CD4-positive, alpha-beta T cell (primary cell): ENCODE data around the gene NME3. TPM values are rescaled to one million over a fixed set of nuclear protein-coding genes. Genes with fewer than 3 reads are reported as not detected.
A peak's percentile ranks its signal among the peaks of the same experiment; 100 is the strongest.

Experiments used
- ATAC-seq: fragments of 200-7000 bp; cut with Tn5 transposase; one replicate; pipeline ENCODE4 v1.10.0; 2022; ENCODE audit warnings: mild to moderate bottlenecking; ENCODE audit not compliant: poor library complexity
- CTCF ChIA-PET: fragments of 350-600 bp; sonication (Branson Sonifier 250); formaldehyde crosslinking; loops from one replicate; lab custom pipeline; 2021; ENCODE audit warnings: antibody characterized with exemption, inconsistent platforms; lab: Charles Lee
- POLR2A ChIA-PET: fragments of 350-600 bp; sonication (Branson Sonifier 250); formaldehyde crosslinking; loops from one replicate; lab custom pipeline; 2021; ENCODE audit warnings: antibody characterized with exemption, inconsistent platforms; lab: Charles Lee
- DNase-seq, 14 experiments: peaks; one replicate each; pipeline ENCODE4 v3.0.0-alpha.2; 2013 to 2020; ENCODE audit warnings: mixed read lengths in 2 of 14
- H3K27ac ChIP-seq, 2 donors: one replicate each; pipeline versions ENCODE4 v1.5.1 to v1.7.0; 2013; ENCODE audit warnings: low read length in 2 of 2, low read depth in 1 of 2, mild to moderate bottlenecking in 1 of 2
- H3K27me3 ChIP-seq, 2 experiments: 1 replicate in 1 of 2; 2 replicates in 1 of 2; pipeline versions ENCODE4 v1.6.1 to v1.7.0; 2013; ENCODE audit warnings: low read length in 2 of 2, control low read depth in 1 of 2, mild to moderate bottlenecking in 1 of 2, moderate library complexity in 1 of 2; ENCODE audit not compliant: insufficient read depth in 2 of 2, control insufficient read depth in 1 of 2
- H3K36me3 ChIP-seq: one replicate; pipeline ENCODE4 v1.6.1; 2013; ENCODE audit warnings: low read length, control low read depth; ENCODE audit not compliant: insufficient read depth
- H3K4me1 ChIP-seq: one replicate; pipeline ENCODE4 v1.6.1; 2013; ENCODE audit warnings: low read length, control low read depth; ENCODE audit not compliant: insufficient read depth
- H3K4me3 ChIP-seq: one replicate; pipeline ENCODE4 v1.5.1; 2013; ENCODE audit warnings: mild to moderate bottlenecking, low read length, moderate library complexity
- H3K9me3 ChIP-seq, 2 experiments: 1 replicate in 1 of 2; 2 replicates in 1 of 2; pipeline versions ENCODE4 v1.6.1 to v1.7.0; 2013; ENCODE audit warnings: low read length in 2 of 2, mild to moderate bottlenecking in 2 of 2, control low read depth in 1 of 2, moderate library complexity in 1 of 2; ENCODE audit not compliant: control insufficient read depth in 1 of 2, insufficient read depth in 1 of 2
- H3K27ac Mint-ChIP-seq: one replicate; pipeline ENCODE4 v1.8.0; 2020; ENCODE audit warnings: mixed read lengths
- H3K27me3 Mint-ChIP-seq: one replicate; pipeline ENCODE4 v1.8.0; 2021; ENCODE audit warnings: mixed read lengths
- H3K36me3 Mint-ChIP-seq: one replicate; pipeline ENCODE4 v1.8.0; 2021; ENCODE audit warnings: low read depth, mixed read lengths
- H3K4me1 Mint-ChIP-seq: one replicate; pipeline ENCODE4 v1.8.0; 2021; ENCODE audit warnings: low read depth, mixed read lengths
- H3K4me3 Mint-ChIP-seq: one replicate; pipeline ENCODE4 v1.8.0; 2020; ENCODE audit warnings: mild to moderate bottlenecking, mixed read lengths
- H3K9me3 Mint-ChIP-seq: one replicate; pipeline ENCODE4 v1.8.0; 2020; ENCODE audit warnings: mixed read lengths
- intact Hi-C, 2 experiments: fragments of 100-400 bp; cut with DNase I in 1 of 2; cut with micrococcal nuclease in 1 of 2; formaldehyde crosslinking; loops; one replicate each; pipeline versions ENCODE4 v1.15.1 to v1.9.0; 2023 to 2025; cut with DNase I, micrococcal nuclease
- total RNA-seq, 174 experiments: library from RNA in 2 of 174; stranded (reverse) in 2 of 174; gene quantifications; one replicate each; pipeline ENCODE4 v1.2.3 and lab custom pipeline; 2021 to 2026
- TF ChIP-seq, protein P1 (sequence below): fragments of 200-600 bp; IDR thresholded peaks from one replicate; pipeline ENCODE4 v1.8.0; 2022; ENCODE audit warnings: antibody characterized with exemption, mild to moderate bottlenecking

Gene NME3
- total RNA-seq, 2 experiments from 2014 or later, result 46.2 to 54.2 TPM

DNA sequence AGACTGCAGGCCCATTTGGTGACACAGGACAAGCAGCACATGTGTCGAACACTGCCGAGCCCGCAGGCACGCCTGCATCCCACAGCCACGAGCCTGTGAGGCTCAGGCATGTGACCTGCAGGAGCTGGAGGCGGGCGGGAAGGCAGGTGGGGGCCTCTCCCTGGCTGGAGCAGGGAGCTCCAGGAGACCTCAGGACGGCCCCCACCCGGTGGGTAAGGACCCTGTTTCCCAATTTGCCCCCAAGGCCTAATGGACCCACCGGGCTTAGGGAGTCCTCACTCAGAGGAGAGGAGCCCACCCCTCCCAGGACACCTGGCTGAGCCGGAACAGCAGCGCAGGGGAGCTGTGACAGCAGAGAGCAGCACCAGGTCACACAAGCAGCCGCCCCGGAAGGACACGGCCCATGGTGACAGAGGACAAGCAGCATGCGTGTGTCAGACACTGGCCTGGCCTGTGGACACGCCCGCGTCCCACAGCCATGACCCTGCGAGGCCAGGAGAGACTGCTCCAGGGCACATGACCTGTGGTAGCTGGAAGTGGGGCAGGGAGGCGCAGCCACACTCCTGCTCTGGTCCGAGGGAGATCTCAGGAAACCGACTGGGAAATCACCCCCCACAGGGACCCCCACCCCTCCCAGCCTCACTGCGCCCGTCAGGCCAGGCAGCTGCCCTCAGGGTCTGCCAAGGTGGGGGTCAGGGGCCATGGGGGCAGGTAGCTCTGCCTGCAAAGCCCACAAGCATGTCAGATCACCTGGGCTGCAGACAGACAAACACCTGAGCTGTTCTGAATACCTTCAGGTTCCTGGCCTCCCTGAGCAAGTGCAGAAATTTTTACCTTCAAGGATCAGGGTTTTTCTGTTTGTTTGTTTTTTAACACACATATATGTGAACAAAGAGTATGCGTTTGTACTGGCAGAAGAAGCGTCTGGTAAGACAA, 8.7 kb upstream of the NME3 start:
- POLR2A ChIA-PET, result interaction anchor here (3.8 kb wide), 1 partner anchor 10 kb away, joined by 163 read pairs; the partner anchor contains the start of genes EME2, MRPS34 and NME3
- ATAC-seq (no peak), DNase-seq (peak in 1 of 14 experiments; percentile 35)
- CTCF ChIA-PET, result no interaction called here
- no peaks in the 10 kb centered on the region for H3K27me3 ChIP-seq
- H3K27ac ChIP-seq, result no peak overlapping the region
- peaks cover 33% of the 10 kb centered on the region for H3K36me3 Mint-ChIP-seq
- H3K4me3 Mint-ChIP-seq, result peak overlapping the region; percentile 87
- peaks cover 24% of the 10 kb centered on the region for H3K4me1 Mint-ChIP-seq
- no peaks in the 10 kb centered on the region for H3K27me3 Mint-ChIP-seq
- no peaks in the 10 kb centered on the region for H3K9me3 Mint-ChIP-seq
- peaks cover 43% of the 10 kb centered on the region for H3K36me3 ChIP-seq
- H3K9me3 ChIP-seq, result peaks cover 0 to 4% of the 10 kb centered on the region in 2 experiments
- no peak overlapping the region for H3K4me3 ChIP-seq
- intact Hi-C loops, result loop anchor here (5.0 to 10.0 kb wide), 4 partner anchors 162 to 1375 kb away; partner anchors contain the start of genes DECR2 (in 1 of the 2), MSRB1 (in 1 of the 2), RAB26 (in 1 of the 2) and UBE2I (in 1 of the 2)
- H3K4me1 ChIP-seq, result peaks cover 50% of the 10 kb centered on the region
- H3K27ac Mint-ChIP-seq, result no peak overlapping the region
- TF ChIP-seq, protein P1, sequence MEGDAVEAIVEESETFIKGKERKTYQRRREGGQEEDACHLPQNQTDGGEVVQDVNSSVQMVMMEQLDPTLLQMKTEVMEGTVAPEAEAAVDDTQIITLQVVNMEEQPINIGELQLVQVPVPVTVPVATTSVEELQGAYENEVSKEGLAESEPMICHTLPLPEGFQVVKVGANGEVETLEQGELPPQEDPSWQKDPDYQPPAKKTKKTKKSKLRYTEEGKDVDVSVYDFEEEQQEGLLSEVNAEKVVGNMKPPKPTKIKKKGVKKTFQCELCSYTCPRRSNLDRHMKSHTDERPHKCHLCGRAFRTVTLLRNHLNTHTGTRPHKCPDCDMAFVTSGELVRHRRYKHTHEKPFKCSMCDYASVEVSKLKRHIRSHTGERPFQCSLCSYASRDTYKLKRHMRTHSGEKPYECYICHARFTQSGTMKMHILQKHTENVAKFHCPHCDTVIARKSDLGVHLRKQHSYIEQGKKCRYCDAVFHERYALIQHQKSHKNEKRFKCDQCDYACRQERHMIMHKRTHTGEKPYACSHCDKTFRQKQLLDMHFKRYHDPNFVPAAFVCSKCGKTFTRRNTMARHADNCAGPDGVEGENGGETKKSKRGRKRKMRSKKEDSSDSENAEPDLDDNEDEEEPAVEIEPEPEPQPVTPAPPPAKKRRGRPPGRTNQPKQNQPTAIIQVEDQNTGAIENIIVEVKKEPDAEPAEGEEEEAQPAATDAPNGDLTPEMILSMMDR, result no peak

DNA sequence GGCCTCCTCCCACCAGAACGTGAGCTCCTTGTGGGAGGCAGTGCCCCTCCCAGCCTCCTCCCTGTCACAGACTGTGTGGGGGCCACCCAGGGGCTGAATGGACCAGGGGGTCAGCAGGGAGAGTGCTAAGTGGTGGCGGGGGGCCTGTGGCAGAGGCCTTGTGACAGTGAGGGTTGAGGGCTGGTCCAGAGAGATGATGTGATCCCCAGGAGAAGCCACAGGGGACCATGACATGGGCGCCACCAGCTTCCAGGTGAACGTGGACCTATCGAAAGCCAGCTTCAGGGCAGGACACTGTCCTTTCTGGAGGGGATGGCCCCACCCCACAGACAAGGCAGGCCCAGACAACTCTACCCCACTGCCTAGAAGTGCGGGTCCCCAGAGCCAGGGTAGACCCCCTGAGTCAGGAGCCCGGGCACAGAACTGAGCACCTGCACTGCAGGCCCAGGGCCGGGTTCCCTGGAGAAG, 7.9 kb upstream of the NME3 start:
- peak overlapping the region; percentile 64 for H3K27ac Mint-ChIP-seq
- DNase-seq, result peak in 1 of 14 experiments; percentile 31
- H3K4me3 Mint-ChIP-seq, result peak overlapping the region; percentile 48
- H3K4me1 Mint-ChIP-seq, result peaks cover 21% of the 10 kb centered on the region
- CTCF ChIA-PET, result no interaction called here
- TF ChIP-seq, protein P1, result no peak
- peaks cover 0 to 4% of the 10 kb centered on the region in 2 experiments for H3K9me3 ChIP-seq
- ATAC-seq, result no peak
- no peaks in the 10 kb centered on the region for H3K9me3 Mint-ChIP-seq
- H3K4me1 ChIP-seq, result peaks cover 50% of the 10 kb centered on the region
- H3K27me3 Mint-ChIP-seq, result no peaks in the 10 kb centered on the region
- intact Hi-C loops, result loop anchor here in 1 of 2 experiments (10.0 kb wide), 1 partner anchor 366 kb away; the partner anchor contains the start of gene RAB26
- H3K36me3 Mint-ChIP-seq, result peaks cover 33% of the 10 kb centered on the region
- H3K27me3 ChIP-seq, result no peaks in the 10 kb centered on the region
- POLR2A ChIA-PET, result no interaction called here
- no peak overlapping the region for H3K27ac ChIP-seq
- no peak overlapping the region for H3K4me3 ChIP-seq
- peaks cover 43% of the 10 kb centered on the region for H3K36me3 ChIP-seq
